Measurements from ENCODE around the gene MKRN1.
"Not testable (repeated sequence)": the region's sequence is repeated elsewhere in the genome, so short reads cannot be mapped to it uniquely, and the experiment has no call there.

MKRN1 gene

GRCh38 chr7:140479062-140479738, at the start of gene MKRN1:
Gene MKRN1 (minus strand): TSS chr7:140479505. CDS start chr7:140479344, 161 bp downstream.
- DNase-seq = peak; percentile 93 to 94

- no peak for DNase-seq
Measured at GRCh38 chr7:140526787-140527664, 47.7 kb upstream of the MKRN1 start.

- no peak for DNase-seq
Measured at GRCh38 chr7:140526214-140526613, 46.9 kb upstream of the MKRN1 start.

GRCh38 chr7:140525743-140526142, 46.4 kb upstream of the MKRN1 start:
- DNase-seq = peak; percentile 9 to 11

- DNase-seq = no peak
Measured at GRCh38 chr7:140521421-140521820, 42.1 kb upstream of the MKRN1 start.

- no peak for DNase-seq
Measured at GRCh38 chr7:140519007-140519399, 39.7 kb upstream of the MKRN1 start.

GRCh38 chr7:140518370-140519006, 39.2 kb upstream of the MKRN1 start:
- no peak for DNase-seq

GRCh38 chr7:140517546-140518369, 38.5 kb upstream of the MKRN1 start:
- peak; percentile 59 to 63 for DNase-seq

- DNase-seq = no peak
Measured at GRCh38 chr7:140512317-140513000, 33.2 kb upstream of the MKRN1 start.

GRCh38 chr7:140509789-140510188, 30.5 kb upstream of the MKRN1 start:
- no peak for DNase-seq

GRCh38 chr7:140507556-140507955, 28.3 kb upstream of the MKRN1 start:
- not testable (repeated sequence) for DNase-seq

- DNase-seq = no peak
Measured at GRCh38 chr7:140506788-140507464, 27.6 kb upstream of the MKRN1 start.

- DNase-seq = no peak
Measured at GRCh38 chr7:140501966-140502365, 22.7 kb upstream of the MKRN1 start.

GRCh38 chr7:140497807-140498206, 18.5 kb upstream of the MKRN1 start:
- not testable (repeated sequence) for DNase-seq

GRCh38 chr7:140497241-140497769, 18.0 kb upstream of the MKRN1 start:
- no peak for DNase-seq

- DNase-seq = no peak
Measured at GRCh38 chr7:140495514-140496097, 16.3 kb upstream of the MKRN1 start.

GRCh38 chr7:140494867-140495266, 15.6 kb upstream of the MKRN1 start:
- no peak for DNase-seq

GRCh38 chr7:140489026-140489359, 9.7 kb upstream of the MKRN1 start:
- no peak for DNase-seq

GRCh38 chr7:140485500-140486265, 6.4 kb upstream of the MKRN1 start:
- DNase-seq = no peak

- no peak for DNase-seq
Measured at GRCh38 chr7:140484951-140485499, 5.7 kb upstream of the MKRN1 start.
